Measurements from ENCODE around the gene P2RY11.

Gene P2RY11

GRCh38 chr19:10093295-10094186, 18.0 kb upstream of the P2RY11 start:
- no peak for DNase-seq (ENCODE audit: low read depth in 2 of 2)

DNA sequence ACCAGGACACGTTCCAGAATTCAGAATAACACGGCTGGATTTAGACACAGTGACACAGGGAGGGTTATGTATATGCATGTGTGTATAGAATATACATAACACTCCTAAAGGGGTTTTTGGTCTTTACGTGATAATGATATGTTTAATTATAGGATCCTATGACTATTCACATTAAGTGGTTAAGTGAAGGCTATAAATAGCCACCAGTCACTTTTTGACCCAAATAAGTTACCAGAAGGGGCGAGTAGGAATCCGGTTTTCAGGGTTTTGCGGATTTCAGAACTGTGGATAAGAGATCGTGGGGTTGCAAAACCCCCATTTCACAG, 15.9 kb upstream of the P2RY11 start:
- DNase-seq (ENCODE audit: low read depth in 2 of 2) = no peak

GRCh38 chr19:10095948-10096614, 15.4 kb upstream of the P2RY11 start:
- DNase-seq (ENCODE audit: low read depth in 2 of 2) = peak; percentile 68 to 89

GRCh38 chr19:10096615-10096963, 14.9 kb upstream of the P2RY11 start:
- no peak for DNase-seq (ENCODE audit: low read depth in 2 of 2)

DNA sequence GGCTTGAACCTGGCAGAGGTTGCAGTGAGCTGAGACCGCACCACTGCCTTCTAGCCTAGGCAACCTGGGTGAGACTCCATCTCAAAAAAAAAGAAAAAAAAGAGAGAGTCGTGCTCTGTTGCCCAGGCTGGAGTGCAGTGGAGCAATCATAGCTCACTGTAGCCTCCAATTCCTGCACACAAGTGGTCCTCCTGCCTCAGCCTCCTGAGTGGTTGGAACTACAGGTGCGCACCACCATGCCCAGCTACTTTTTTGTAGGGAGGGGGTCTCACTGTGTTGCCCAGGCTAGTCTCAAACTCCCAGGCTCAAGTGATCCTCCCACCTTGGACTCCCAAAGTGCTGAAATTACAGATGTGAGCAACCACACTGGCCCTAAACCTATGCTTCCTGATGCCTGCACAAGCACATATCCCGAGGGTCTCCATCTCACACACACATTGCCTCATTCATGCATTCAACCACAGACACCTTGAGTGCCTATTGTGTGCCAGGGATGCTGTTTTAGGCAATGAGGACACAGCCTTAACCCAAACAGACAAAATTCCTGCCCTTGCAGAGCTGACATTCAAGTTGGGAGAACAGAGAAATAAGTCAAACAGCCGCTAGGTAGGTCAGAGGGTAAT, 11.2 kb upstream of the P2RY11 start:
- DNase-seq (ENCODE audit: low read depth in 2 of 2) = no peak

DNA sequence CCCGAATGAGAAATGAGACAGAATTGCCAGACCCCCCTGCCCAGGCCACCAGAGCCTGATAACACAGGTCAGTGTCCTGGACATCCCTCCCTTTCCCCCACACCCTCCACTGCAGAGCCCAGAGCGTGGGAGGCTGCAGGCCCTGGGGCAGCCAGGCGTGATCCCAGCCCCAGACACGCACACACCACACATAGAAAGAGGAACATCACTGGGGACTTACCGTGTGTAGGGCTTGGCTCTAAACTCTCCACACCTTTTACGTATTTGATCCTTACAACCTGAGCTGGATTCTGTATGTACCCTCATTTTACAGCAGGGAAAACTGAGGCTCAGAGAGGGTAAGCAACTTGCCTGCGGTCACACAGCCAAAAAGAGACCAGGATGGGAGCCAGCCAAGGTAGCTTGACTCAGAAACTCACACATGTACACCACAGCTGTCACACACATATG, 8.7 kb upstream of the P2RY11 start:
- no peak for DNase-seq (ENCODE audit: low read depth in 2 of 2)

- no peak for DNase-seq (ENCODE audit: low read depth in 2 of 2)
Observed at GRCh38 chr19:10104130-10104513, 7.4 kb upstream of the P2RY11 start.

GRCh38 chr19:10104665-10105508, 6.6 kb upstream of the P2RY11 start:
- peak; percentile 75 to 82 for DNase-seq (ENCODE audit: low read depth in 2 of 2)

- DNase-seq (ENCODE audit: low read depth in 2 of 2) = peak; percentile 80 to 88
Observed at GRCh38 chr19:10105509-10106099, 5.9 kb upstream of the P2RY11 start.

DNA sequence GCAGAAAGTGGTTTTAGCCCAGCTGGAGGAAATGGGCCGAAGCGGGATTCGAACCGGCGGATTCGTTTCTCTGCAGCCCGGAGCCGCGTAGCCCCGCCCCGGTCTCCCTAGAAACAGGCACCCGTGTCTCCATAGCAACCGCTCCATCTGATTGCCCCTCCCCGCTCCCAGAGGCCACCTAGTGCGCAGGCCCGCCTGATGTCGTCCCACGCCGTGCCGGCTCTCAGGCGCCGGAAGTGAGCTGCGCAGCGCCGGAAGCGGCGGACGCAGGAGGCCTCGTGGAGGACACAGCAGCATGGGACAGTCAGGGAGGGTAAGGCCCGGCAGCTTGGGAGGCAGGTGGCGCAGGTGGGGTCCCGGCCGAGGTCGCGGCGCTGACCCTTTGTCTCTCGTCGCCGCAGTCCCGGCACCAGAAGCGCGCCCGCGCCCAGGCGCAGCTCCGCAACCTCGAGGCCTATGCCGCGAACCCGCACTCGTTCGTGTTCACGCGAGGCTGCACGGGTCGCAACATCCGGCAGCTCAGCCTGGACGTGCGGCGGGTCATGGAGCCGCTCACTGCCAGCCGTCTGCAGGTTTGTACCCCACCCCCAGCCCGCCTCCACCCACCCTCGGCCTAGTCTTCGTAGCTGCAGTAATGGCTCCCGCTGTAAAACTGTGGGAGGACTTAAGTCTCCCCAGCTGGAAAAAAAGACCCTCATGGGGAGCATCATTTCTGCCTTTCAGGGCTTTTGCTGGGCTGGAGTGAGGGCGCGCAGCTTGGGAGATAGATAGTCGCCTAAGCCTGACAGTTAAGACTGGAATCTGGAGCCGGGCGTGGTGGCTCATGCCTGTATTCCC, 5.2 kb upstream of the P2RY11 start, which contains the start of gene PPAN:
PPAN (plus strand) TSS at position 263 of the 837 bp plus-strand sequence; CDS start at position 296, 33 bp downstream.
- peak; percentile 93 to 95 for DNase-seq (ENCODE audit: low read depth in 2 of 2)

DNA sequence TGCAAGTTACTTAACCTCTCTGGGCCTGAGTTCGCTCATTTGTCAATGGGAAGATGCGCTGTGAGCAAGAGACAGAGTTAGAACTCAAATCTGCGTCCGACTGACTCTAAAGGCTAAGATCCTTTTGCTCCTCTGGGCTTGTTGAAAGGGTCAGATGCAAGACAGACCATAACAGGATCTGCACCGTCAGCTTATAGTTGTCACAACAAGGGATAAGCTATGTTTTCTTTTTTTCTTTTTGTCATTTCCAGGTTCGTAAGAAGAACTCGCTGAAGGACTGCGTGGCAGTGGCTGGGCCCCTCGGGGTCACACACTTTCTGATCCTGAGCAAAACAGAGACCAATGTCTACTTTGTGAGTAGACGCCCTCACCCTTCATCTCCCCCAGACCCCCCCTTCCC, 4.2 kb upstream of the P2RY11 start:
- DNase-seq (ENCODE audit: low read depth in 2 of 2) = no peak

DNA sequence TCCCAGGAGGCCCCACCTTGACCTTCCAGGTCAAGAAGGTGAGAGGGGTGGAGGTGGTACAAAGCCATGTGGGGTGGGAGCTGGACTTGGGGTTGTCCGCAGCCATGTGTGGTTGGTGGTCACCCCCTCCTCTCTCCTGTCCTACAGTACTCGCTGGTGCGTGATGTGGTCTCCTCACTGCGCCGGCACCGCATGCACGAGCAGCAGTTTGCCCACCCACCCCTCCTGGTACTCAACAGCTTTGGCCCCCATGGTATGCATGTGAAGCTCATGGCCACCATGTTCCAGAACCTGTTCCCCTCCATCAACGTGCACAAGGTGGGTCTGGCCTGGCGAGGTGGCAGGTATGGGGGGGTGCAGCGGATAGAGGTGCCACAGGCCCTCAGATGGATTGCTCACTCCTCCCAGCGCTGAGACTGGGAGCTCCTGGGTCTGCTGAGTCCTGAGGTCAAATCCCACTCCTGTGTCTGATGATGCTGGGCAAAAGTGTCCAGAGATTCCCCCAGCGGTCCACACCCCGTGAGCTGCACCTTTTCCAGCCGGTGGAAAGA, 3.6 kb upstream of the P2RY11 start:
- no peak for DNase-seq (ENCODE audit: low read depth in 2 of 2)

DNA sequence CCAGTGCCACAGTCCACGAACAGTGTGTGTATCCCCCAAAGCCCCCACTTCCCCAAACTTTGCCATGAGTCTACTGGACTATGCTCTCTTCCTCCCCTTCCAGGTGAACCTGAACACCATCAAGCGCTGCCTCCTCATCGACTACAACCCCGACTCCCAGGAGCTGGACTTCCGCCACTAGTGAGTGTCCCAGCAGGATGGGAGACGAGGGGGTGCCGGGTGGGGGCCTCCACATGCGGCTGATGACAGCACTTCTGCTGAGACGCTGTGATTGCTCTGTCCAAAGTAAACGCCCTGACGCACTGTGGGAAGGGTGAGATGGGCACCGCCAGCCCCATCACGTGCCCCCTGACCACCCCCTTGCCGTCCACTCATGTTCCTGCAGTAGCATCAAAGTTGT, 2.0 kb upstream of the P2RY11 start:
- no peak for DNase-seq (ENCODE audit: low read depth in 2 of 2)

DNA sequence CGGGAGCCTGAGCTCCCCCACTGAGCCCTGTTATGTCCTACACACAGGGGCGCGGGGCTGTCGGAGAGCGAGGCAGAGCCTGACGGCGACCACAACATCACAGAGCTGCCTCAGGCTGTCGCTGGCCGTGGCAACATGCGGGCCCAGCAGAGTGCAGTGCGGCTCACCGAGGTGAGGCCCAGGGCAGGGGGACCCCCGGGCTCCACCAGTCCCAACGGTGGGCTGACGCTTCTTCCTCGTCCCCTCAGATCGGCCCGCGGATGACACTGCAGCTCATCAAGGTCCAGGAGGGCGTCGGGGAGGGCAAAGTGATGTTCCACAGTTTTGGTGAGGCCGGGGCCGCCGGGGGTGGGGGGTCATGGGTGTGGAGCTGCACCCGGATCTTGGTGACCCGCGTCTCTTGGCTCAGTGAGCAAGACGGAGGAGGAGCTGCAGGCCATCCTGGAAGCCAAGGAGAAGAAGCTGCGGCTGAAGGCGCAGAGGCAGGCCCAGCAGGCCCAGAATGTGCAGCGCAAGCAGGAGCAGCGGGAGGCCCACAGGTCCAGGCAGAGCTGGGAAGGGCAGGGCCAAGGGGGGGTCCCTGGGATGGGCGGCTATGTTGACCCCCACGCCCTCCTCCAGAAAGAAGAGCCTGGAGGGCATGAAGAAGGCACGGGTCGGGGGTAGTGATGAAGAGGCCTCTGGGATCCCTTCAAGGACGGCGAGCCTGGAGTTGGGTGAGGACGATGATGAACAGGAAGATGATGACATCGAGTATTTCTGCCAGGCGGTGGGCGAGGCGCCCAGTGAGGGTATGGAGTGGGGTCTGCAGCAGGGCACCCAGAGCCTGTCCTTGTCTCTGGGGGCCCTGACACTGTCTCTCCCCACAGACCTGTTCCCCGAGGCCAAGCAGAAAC, 1.2 kb upstream of the P2RY11 start:
- DNase-seq (ENCODE audit: low read depth in 2 of 2) = no peak

- no peak for DNase-seq (ENCODE audit: low read depth in 2 of 2)
Observed at GRCh38 chr19:10110972-10111317, 548 bp upstream of the P2RY11 start.

DNA sequence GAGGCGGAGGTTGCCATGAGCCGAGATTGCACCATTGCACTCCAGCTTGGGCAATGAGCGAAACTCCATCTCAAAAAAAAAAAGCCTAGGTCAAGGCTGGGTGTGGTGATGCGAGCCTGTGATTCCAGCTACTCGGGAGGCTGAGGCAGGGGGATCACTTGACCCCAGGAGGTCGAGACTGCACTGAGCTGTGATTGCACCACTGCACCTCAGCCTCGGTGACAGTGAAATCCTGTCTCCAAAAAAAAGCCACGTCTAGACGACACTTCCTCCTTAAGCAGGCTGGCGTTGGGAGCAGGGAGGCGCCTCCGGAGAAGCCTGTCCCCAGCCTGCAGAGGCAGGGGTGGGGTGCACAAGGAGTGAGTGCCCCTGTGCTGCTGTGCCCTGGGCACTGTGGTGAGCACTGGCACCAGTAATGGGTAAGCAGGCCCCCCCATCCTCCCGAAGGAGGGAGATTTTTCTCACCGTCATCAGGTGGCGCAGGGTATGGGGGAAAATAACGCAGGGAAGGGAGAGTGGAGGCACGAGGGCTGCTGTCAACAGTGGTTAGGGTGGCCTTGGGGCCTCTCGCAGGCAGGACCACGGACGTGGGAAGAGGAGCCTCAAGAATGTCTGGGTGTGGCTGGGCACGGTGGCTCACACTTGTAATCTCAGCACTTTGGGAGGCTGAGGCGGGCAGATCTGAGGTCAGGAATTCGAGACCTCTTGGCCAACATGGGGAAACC, 706 bp downstream of the P2RY11 start:
- DNase-seq (ENCODE audit: low read depth in 2 of 2) = peak in 1 of 2 donors; percentile 61

- DNase-seq (ENCODE audit: low read depth in 2 of 2) = peak in 1 of 2 donors; percentile 63
Observed at GRCh38 chr19:10112895-10113591, 1.6 kb downstream of the P2RY11 start.

DNA sequence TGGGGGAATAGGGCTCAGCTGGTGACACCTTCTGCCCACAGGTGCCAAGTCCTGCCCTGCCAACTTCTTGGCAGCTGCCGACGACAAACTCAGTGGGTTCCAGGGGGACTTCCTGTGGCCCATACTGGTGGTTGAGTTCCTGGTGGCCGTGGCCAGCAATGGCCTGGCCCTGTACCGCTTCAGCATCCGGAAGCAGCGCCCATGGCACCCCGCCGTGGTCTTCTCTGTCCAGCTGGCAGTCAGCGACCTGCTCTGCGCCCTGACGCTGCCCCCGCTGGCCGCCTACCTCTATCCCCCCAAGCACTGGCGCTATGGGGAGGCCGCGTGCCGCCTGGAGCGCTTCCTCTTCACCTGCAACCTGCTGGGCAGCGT, 2.1 kb downstream of the P2RY11 start:
- DNase-seq (ENCODE audit: low read depth in 2 of 2) = no peak
